Fibroblast of lung (primary cell): ENCODE data around the gene SLC35C1.
"Not testable (repeated sequence)": the region's sequence is repeated elsewhere in the genome, so short reads cannot be mapped to it uniquely, and the experiment has no call there.

Experiments used
- CTCF ChIP-seq, 2 donors: IDR thresholded peaks in 1 of 2; conservative IDR thresholded peaks in 1 of 2; 1 replicate in 1 of 2; 2 replicates in 1 of 2; pipeline ENCODE4 v1.5.1; 2011 to 2012; ENCODE audit warnings: low read length in 2 of 2, control low read depth in 1 of 2, inconsistent platforms in 1 of 2, low read depth in 1 of 2, mild to moderate bottlenecking in 1 of 2
- EZH2 ChIP-seq: IDR thresholded peaks from 2 replicates; pipeline ENCODE4 v1.5.1; 2012; ENCODE audit warnings: low read length, control low read depth, mild to moderate bottlenecking; ENCODE audit errors: missing control alignments

DNA sequence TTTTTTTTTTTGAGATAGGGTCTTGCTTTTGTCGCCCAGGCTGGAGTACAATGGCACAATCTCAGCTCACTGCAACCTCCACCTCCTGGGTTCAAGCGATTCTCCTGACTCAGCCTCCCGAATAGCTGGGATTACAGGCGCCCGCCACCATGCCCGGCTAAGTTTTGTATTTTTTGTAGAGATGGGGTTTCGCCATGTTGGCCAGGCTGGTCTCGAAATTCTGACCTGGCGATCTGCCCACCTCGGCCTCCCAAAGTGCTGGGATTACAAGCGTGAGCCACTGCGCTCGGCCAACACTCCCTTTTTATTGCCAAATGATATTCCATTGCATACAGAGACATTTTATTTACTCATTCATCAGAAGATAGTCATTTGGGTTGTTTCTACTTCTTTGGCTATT is 35.3 kb downstream of the SLC35C1 start:
- not testable (repeated sequence) for TF ChIP-seq CTCF (conservative IDR thresholded peaks at IDR 0.05 in 1 of 2, IDR thresholded peaks at IDR 0.05 in 1 of 2; ENCODE audit: low read depth in 1 of 2, low read length in 2 of 2); EZH2
